ENCODE measurements around the gene KLHDC7A.

The KLHDC7A gene

DNA sequence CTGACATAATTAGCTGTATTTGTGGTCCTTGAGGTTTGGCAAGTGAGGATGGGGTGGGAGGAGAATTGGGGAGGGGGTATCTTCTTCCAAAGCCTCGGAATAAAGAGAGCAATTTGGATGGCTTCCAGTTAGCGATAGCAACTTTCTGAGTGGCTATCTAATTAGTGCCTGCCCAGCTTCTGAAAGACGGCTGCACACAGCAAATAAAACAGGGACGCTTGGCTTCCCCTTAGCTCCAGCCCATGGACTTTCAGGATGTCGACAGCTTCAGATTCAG, 31.1 kb downstream of the KLHDC7A start:
- no peaks in the 10 kb centered on the region for H3K27me3 ChIP-seq (ENCODE audit: low read length)
- H3K9me2 ChIP-seq (replicated peaks; ENCODE audit: insufficient read depth, low read length) = no peaks in the 10 kb centered on the region
- H2AFZ ChIP-seq (ENCODE audit: low read depth, low read length, severe bottlenecking) = no peak overlapping the region
- H3K9me3 ChIP-seq (ENCODE audit: insufficient read depth, low read length) = peaks cover 3% of the 10 kb centered on the region; the same call in 1 of the 2 replicates
- no peak overlapping the region for H3K4me2 ChIP-seq (ENCODE audit: low read depth, low read length, poor library complexity, severe bottlenecking)
- no peaks in the 10 kb centered on the region for H4K20me1 ChIP-seq (ENCODE audit: low read depth, low read length)
- H3K36me3 ChIP-seq (ENCODE audit: low read length) = no peaks in the 10 kb centered on the region
- TF ChIP-seq EZH2phosphoT487 (conservative IDR thresholded peaks at IDR 0.05; ENCODE audit: low read length) = no peak
- H3K4me3 ChIP-seq (ENCODE audit: insufficient read depth, low read length, poor library complexity, severe bottlenecking) = no peak overlapping the region
- no peak overlapping the region for H3K27ac ChIP-seq (ENCODE audit: low read depth, low read length)
- no peaks in the 10 kb centered on the region for H3K79me2 ChIP-seq (ENCODE audit: insufficient read depth, low read length)
- H3F3A ChIP-seq (ENCODE audit: insufficient read depth) = no peaks in the 10 kb centered on the region
- no peak overlapping the region for H3K9ac ChIP-seq (ENCODE audit: low read length)

- Histone ChIP-seq H3K79me2 (ENCODE audit: insufficient read depth, low read length) (no peaks in the 10 kb centered on the region), H3K9me3 (ENCODE audit: insufficient read depth, low read length) (peaks cover 6% of the 10 kb centered on the region; the same call in 1 of the 2 replicates), H3K4me3 (ENCODE audit: insufficient read depth, low read length, poor library complexity, severe bottlenecking) (no peak overlapping the region), H3K4me2 (ENCODE audit: low read depth, low read length, poor library complexity, severe bottlenecking) (no peak overlapping the region), H3K36me3 (ENCODE audit: low read length) (no peaks in the 10 kb centered on the region), H3K27ac (ENCODE audit: low read depth, low read length) (no peak overlapping the region), H3F3A (ENCODE audit: insufficient read depth) (no peaks in the 10 kb centered on the region), H4K20me1 (ENCODE audit: low read depth, low read length) (no peaks in the 10 kb centered on the region), H3K27me3 (ENCODE audit: low read length) (no peaks in the 10 kb centered on the region), H3K9me2 (replicated peaks; ENCODE audit: insufficient read depth, low read length) (no peaks in the 10 kb centered on the region), H3K9ac (ENCODE audit: low read length) (no peak overlapping the region), H2AFZ (ENCODE audit: low read depth, low read length, severe bottlenecking) (no peak overlapping the region)
- no peak for TF ChIP-seq EZH2phosphoT487 (conservative IDR thresholded peaks at IDR 0.05; ENCODE audit: low read length)
- TF ChIP-seq, protein P1, sequence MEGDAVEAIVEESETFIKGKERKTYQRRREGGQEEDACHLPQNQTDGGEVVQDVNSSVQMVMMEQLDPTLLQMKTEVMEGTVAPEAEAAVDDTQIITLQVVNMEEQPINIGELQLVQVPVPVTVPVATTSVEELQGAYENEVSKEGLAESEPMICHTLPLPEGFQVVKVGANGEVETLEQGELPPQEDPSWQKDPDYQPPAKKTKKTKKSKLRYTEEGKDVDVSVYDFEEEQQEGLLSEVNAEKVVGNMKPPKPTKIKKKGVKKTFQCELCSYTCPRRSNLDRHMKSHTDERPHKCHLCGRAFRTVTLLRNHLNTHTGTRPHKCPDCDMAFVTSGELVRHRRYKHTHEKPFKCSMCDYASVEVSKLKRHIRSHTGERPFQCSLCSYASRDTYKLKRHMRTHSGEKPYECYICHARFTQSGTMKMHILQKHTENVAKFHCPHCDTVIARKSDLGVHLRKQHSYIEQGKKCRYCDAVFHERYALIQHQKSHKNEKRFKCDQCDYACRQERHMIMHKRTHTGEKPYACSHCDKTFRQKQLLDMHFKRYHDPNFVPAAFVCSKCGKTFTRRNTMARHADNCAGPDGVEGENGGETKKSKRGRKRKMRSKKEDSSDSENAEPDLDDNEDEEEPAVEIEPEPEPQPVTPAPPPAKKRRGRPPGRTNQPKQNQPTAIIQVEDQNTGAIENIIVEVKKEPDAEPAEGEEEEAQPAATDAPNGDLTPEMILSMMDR (IDR thresholded peaks at IDR 0.05; ENCODE audit: insufficient read depth, low read length, poor library complexity, severe bottlenecking) = no peak
These were observed 32.2 kb downstream of the KLHDC7A start for GRCh38 chr1:18512883-18513282.

DNA sequence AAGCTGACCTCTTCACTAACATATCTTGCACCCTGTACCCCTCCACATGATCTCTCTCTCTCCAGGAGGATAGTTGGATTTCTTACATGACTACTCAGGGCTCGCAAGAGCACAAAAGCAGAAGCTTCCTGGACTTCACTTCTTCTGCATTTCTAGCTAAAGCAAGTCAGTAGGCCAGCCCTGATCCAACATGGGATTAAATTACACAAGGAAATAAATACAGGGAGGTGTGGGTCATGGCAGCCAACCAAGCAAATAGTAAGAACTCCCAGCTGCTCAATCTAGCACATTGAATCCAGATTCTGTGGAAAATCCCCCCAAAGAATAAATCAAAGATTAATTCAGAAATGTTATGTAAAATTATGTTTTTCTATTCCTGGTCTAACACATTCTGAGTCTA, 33.3 kb downstream of the KLHDC7A start:
- Histone ChIP-seq H3K9me2 (replicated peaks; ENCODE audit: insufficient read depth, low read length) (no peaks in the 10 kb centered on the region), H3K27me3 (ENCODE audit: low read length) (no peaks in the 10 kb centered on the region), H3K27ac (ENCODE audit: low read depth, low read length) (no peak overlapping the region), H3K79me2 (ENCODE audit: insufficient read depth, low read length) (no peaks in the 10 kb centered on the region), H3K4me3 (ENCODE audit: insufficient read depth, low read length, poor library complexity, severe bottlenecking) (no peak overlapping the region), H4K20me1 (ENCODE audit: low read depth, low read length) (no peaks in the 10 kb centered on the region), H3K9me3 (ENCODE audit: insufficient read depth, low read length) (peaks cover 4% of the 10 kb centered on the region; the same call in 1 of the 2 replicates), H3F3A (ENCODE audit: insufficient read depth) (no peaks in the 10 kb centered on the region), H2AFZ (ENCODE audit: low read depth, low read length, severe bottlenecking) (no peak overlapping the region), H3K4me2 (ENCODE audit: low read depth, low read length, poor library complexity, severe bottlenecking) (no peak overlapping the region), H3K9ac (ENCODE audit: low read length) (no peak overlapping the region), H3K36me3 (ENCODE audit: low read length) (no peaks in the 10 kb centered on the region)
- TF ChIP-seq EZH2phosphoT487 (conservative IDR thresholded peaks at IDR 0.05; ENCODE audit: low read length) = no peak
- TF ChIP-seq, protein P1 (IDR thresholded peaks at IDR 0.05; ENCODE audit: insufficient read depth, low read length, poor library complexity, severe bottlenecking) = no peak

- Histone ChIP-seq H3F3A (ENCODE audit: insufficient read depth) (no peaks in the 10 kb centered on the region), H3K4me3 (ENCODE audit: insufficient read depth, low read length, poor library complexity, severe bottlenecking) (no peak overlapping the region), H3K27ac (ENCODE audit: low read depth, low read length) (no peak overlapping the region), H3K79me2 (ENCODE audit: insufficient read depth, low read length) (no peaks in the 10 kb centered on the region), H4K20me1 (ENCODE audit: low read depth, low read length) (no peaks in the 10 kb centered on the region), H2AFZ (ENCODE audit: low read depth, low read length, severe bottlenecking) (no peak overlapping the region), H3K9ac (ENCODE audit: low read length) (no peak overlapping the region), H3K36me3 (ENCODE audit: low read length) (no peaks in the 10 kb centered on the region), H3K27me3 (ENCODE audit: low read length) (no peaks in the 10 kb centered on the region), H3K9me2 (replicated peaks; ENCODE audit: insufficient read depth, low read length) (no peaks in the 10 kb centered on the region), H3K9me3 (ENCODE audit: insufficient read depth, low read length) (peaks cover 4% of the 10 kb centered on the region; the same call in 1 of the 2 replicates), H3K4me2 (ENCODE audit: low read depth, low read length, poor library complexity, severe bottlenecking) (no peak overlapping the region)
- TF ChIP-seq EZH2phosphoT487 (conservative IDR thresholded peaks at IDR 0.05; ENCODE audit: low read length) = no peak
These were observed 34.5 kb downstream of the KLHDC7A start for GRCh38 chr1:18515120-18515667.
